ENCODE data around the gene SLC22A12.
"Not testable (repeated sequence)": the region's sequence is repeated elsewhere in the genome, so short reads cannot be mapped to it uniquely, and the experiment has no call there.

The SLC22A12 gene

DNA sequence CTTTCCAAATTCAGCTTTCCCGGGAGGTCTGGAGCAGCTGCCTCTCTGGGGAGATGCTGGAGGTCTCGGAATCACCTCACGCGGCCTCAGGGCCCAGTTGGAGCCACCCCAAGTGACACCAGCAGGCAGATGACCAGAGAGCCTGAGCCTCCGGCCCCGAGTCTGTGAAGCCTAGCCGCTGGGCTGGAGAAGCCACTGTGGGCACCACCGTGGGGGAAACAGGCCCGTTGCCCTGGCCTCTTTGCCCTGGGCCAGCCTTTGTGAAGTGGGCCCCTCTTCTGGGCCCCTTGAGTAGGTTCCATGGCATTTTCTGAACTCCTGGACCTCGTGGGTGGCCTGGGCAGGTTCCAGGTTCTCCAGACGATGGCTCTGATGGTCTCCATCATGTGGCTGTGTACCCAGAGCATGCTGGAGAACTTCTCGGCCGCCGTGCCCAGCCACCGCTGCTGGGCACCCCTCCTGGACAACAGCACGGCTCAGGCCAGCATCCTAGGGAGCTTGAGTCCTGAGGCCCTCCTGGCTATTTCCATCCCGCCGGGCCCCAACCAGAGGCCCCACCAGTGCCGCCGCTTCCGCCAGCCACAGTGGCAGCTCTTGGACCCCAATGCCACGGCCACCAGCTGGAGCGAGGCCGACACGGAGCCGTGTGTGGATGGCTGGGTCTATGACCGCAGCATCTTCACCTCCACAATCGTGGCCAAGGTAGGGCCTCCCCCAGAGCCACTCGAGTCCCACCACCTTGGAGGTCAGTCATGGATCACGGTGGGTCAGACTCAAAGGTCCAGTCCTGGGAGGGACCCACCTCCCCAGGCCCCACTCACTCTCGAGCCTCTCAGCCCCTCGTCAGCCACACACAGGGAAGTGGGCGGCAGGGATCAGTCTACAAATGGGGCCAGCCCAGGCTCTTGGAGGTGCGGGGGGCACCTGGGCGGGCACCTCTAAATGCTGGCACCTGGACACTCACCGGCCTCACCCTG, 525 bp downstream of the SLC22A12 start:
- Histone ChIP-seq H3K9ac (ENCODE audit: low read depth, low read length) (no peak overlapping the region), H3K4me3 (ENCODE audit: low read depth, low read length) (no peak overlapping the region), H3K9me3 (ENCODE audit: control insufficient read depth, insufficient read depth, low read length) (peaks cover 15% of the 10 kb centered on the region; the same call in 1 of the 2 replicates), H3K27ac (ENCODE audit: low read depth, low read length) (no peak overlapping the region), H3K27me3 (ENCODE audit: control insufficient read depth, insufficient read depth, low read length) (no peaks in the 10 kb centered on the region), H3K36me3 (ENCODE audit: control insufficient read depth, insufficient read depth, low read length) (no peaks in the 10 kb centered on the region), H3K4me1 (ENCODE audit: control insufficient read depth, insufficient read depth, low read length) (no peaks in the 10 kb centered on the region)

DNA sequence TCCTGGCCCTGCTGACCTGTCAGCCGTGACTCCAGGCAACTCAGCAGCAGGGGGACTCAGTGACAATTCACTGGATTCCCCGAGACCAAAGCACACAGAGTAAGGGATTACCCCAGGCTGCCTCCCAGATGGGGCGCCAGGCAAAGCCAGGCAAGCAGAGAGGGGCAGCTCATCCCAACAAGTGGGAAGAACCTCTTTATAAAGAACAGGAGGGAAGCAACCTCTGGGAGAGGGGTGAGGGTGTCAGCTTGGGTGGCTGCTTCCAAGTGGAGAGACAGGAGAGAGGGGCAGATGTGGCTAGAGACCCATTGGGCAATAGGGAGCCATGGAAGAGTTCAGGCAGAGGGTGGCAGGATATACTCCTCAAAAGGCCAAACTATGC, 1.2 kb downstream of the SLC22A12 start:
- Histone ChIP-seq H3K9me3 (ENCODE audit: control insufficient read depth, insufficient read depth, low read length) (peaks cover 15% of the 10 kb centered on the region; the same call in 1 of the 2 replicates), H3K27ac (ENCODE audit: low read depth, low read length) (no peak overlapping the region), H3K9ac (ENCODE audit: low read depth, low read length) (no peak overlapping the region), H3K27me3 (ENCODE audit: control insufficient read depth, insufficient read depth, low read length) (no peaks in the 10 kb centered on the region), H3K4me1 (ENCODE audit: control insufficient read depth, insufficient read depth, low read length) (no peaks in the 10 kb centered on the region), H3K36me3 (ENCODE audit: control insufficient read depth, insufficient read depth, low read length) (no peaks in the 10 kb centered on the region), H3K4me3 (ENCODE audit: low read depth, low read length) (no peak overlapping the region)

DNA sequence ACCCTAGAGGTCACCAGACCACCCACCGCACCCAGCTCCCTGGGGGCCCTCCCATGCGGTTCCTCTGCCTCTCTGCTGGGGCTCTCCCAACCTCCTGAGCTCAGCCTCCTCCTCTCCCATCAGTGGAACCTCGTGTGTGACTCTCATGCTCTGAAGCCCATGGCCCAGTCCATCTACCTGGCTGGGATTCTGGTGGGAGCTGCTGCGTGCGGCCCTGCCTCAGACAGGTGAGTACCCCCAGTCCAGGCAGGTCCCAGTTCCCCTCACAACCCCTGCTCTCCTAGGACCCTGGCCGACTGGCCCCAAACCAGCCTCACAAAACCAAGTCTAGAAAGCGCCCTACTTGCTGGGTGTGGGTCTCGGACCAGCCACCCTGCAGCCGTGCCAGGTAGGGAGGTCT, 1.6 kb downstream of the SLC22A12 start:
- Histone ChIP-seq H3K27ac (ENCODE audit: low read depth, low read length) (no peak overlapping the region), H3K27me3 (ENCODE audit: control insufficient read depth, insufficient read depth, low read length) (no peaks in the 10 kb centered on the region), H3K9ac (ENCODE audit: low read depth, low read length) (no peak overlapping the region), H3K36me3 (ENCODE audit: control insufficient read depth, insufficient read depth, low read length) (no peaks in the 10 kb centered on the region), H3K4me3 (ENCODE audit: low read depth, low read length) (no peak overlapping the region), H3K4me1 (ENCODE audit: control insufficient read depth, insufficient read depth, low read length) (no peaks in the 10 kb centered on the region), H3K9me3 (ENCODE audit: control insufficient read depth, insufficient read depth, low read length) (peaks cover 15% of the 10 kb centered on the region; the same call in 1 of the 2 replicates)

DNA sequence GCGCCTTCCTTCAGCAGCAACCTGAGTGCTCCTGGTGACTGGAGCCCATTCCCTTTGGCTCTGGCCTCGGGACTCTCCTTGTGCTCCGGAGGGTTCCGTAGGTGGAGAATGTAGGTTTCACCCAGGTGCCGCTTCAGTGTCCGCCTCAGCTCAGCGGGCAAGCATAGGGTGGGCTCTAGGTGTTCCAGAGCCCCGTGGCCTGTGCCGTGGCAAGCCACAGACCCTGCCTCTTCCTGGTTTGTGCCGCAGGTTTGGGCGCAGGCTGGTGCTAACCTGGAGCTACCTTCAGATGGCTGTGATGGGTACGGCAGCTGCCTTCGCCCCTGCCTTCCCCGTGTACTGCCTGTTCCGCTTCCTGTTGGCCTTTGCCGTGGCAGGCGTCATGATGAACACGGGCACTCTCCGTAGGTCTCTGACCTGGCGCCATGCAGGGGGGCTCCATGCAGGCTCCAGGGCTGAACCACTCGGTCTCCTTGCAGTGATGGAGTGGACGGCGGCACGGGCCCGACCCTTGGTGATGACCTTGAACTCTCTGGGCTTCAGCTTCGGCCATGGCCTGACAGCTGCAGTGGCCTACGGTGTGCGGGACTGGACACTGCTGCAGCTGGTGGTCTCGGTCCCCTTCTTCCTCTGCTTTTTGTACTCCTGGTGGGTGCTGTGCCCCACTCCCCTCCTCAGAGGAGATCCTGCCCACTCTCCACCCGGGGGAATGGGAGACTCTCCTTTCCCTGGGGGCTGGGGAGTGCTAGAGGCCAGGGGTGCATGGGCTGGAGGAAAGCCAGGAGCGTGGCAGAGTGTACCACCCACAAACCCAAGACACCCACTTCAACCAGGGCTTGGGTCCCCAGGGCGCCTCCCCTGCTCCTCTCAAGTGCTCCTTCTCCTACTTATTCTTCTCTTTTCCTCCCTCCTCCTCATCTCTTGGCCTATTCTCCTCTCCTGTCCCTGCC, 2.4 kb downstream of the SLC22A12 start:
- no peak overlapping the region for H3K9ac ChIP-seq (ENCODE audit: low read depth, low read length)
- no peaks in the 10 kb centered on the region for H3K27me3 ChIP-seq (ENCODE audit: control insufficient read depth, insufficient read depth, low read length)
- no peaks in the 10 kb centered on the region for H3K36me3 ChIP-seq (ENCODE audit: control insufficient read depth, insufficient read depth, low read length)

DNA sequence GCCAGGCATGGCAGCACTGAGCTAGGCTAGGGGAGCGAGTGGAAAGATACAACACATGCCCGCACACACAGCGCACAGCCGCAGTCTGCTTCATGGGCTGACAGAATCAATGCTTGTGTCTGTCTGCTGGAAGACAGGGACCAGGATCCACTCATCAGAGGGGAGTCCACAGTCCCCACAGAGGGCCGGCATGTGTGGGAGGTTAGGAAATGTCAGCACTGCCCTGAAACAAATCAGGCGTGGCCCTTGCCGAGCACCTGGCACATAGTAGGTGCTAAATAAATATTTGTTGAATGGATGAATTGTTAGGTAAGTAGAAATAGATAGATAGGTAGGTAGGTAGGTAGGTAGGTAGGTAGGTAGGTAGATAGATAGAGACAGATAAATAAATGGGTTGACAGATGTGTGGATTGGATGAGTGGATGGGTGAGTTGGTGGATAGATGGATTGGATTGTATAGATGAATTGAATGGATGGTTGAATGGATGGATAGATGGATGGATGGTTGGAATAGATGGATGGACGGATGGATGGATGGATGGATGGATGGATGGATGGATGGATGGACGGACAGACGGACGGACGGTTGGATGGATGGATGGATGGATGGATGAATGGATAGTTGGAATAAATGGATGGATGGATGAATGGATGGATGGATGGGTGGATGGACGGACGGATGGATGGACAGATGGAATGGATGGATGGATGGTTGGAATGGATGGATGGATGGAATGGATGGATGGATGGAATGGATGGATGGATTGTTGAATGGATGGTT, 3.3 kb downstream of the SLC22A12 start:
- no peak overlapping the region for H3K27ac ChIP-seq (ENCODE audit: low read depth, low read length)
- peaks cover 7% of the 10 kb centered on the region; the same call in 1 of the 2 replicates for H3K9me3 ChIP-seq (ENCODE audit: control insufficient read depth, insufficient read depth, low read length)
- H3K27me3 ChIP-seq (ENCODE audit: control insufficient read depth, insufficient read depth, low read length): no peaks in the 10 kb centered on the region
- H3K4me3 ChIP-seq (ENCODE audit: low read depth, low read length): no peak overlapping the region
- no peaks in the 10 kb centered on the region for H3K36me3 ChIP-seq (ENCODE audit: control insufficient read depth, insufficient read depth, low read length)
- no peak overlapping the region for H3K9ac ChIP-seq (ENCODE audit: low read depth, low read length)
- no peaks in the 10 kb centered on the region for H3K4me1 ChIP-seq (ENCODE audit: control insufficient read depth, insufficient read depth, low read length)

More for the DNA sequence above, 2.4 kb downstream of the SLC22A12 start:
- Histone ChIP-seq H3K4me3 (ENCODE audit: low read depth, low read length) (no peak overlapping the region), H3K4me1 (ENCODE audit: control insufficient read depth, insufficient read depth, low read length) (no peaks in the 10 kb centered on the region), H3K9me3 (ENCODE audit: control insufficient read depth, insufficient read depth, low read length) (peaks cover 15% of the 10 kb centered on the region; the same call in 1 of the 2 replicates), H3K27ac (ENCODE audit: low read depth, low read length) (no peak overlapping the region)

DNA sequence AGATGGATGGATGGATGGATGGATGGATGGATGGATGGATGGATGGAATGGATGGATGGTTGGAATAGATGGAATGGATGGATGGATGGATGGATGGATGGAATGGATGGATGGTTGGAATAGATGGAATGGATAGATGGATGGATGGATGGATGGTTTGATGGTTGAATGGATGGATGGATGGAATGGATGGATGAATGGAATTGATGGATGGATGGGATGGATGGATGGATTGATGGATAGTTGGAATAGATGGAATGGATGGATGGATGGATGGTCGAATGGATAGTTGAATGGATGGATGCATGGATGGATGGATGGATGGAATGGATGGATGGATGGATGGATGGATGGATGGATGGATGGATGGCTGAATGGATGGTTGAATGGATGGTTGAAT, 4.9 kb downstream of the SLC22A12 start:
- H3K9ac ChIP-seq (ENCODE audit: low read depth, low read length); H3K4me1 ChIP-seq (ENCODE audit: control insufficient read depth, insufficient read depth, low read length); H3K36me3 ChIP-seq (ENCODE audit: control insufficient read depth, insufficient read depth, low read length); H3K9me3 ChIP-seq (ENCODE audit: control insufficient read depth, insufficient read depth, low read length); H3K4me3 ChIP-seq (ENCODE audit: low read depth, low read length); H3K27ac ChIP-seq (ENCODE audit: low read depth, low read length); H3K27me3 ChIP-seq (ENCODE audit: control insufficient read depth, insufficient read depth, low read length): not testable (repeated sequence)

DNA sequence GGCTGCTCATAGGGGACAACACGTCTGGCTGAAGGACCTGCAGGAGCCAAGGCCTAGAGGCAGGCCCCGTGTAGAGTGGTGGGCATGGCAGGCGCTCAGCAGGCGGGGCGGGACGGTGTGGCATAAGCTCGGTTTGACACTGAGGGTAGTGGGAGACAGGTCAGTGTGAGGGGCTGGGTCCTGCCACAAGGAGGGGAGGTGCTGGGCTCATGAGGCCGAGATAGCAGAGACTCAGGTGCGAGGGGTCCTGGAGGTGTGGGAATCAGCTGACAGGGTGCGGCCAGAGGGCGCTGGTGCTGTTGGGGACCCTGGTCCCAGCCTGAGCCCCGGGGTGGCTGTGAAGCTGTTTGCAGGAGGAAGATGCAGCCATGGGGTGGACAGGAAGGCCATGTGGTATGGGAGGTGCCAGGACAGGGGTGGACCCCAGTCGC, 6.7 kb downstream of the SLC22A12 start:
- H3K27ac ChIP-seq (ENCODE audit: low read depth, low read length): no peak overlapping the region
- H3K36me3 ChIP-seq (ENCODE audit: control insufficient read depth, insufficient read depth, low read length): no peaks in the 10 kb centered on the region
- peaks cover 7% of the 10 kb centered on the region; the same call in 1 of the 2 replicates for H3K9me3 ChIP-seq (ENCODE audit: control insufficient read depth, insufficient read depth, low read length)
- H3K4me1 ChIP-seq (ENCODE audit: control insufficient read depth, insufficient read depth, low read length): no peaks in the 10 kb centered on the region
- no peak overlapping the region for H3K9ac ChIP-seq (ENCODE audit: low read depth, low read length)
- no peak overlapping the region for H3K4me3 ChIP-seq (ENCODE audit: low read depth, low read length)
- H3K27me3 ChIP-seq (ENCODE audit: control insufficient read depth, insufficient read depth, low read length): no peaks in the 10 kb centered on the region

DNA sequence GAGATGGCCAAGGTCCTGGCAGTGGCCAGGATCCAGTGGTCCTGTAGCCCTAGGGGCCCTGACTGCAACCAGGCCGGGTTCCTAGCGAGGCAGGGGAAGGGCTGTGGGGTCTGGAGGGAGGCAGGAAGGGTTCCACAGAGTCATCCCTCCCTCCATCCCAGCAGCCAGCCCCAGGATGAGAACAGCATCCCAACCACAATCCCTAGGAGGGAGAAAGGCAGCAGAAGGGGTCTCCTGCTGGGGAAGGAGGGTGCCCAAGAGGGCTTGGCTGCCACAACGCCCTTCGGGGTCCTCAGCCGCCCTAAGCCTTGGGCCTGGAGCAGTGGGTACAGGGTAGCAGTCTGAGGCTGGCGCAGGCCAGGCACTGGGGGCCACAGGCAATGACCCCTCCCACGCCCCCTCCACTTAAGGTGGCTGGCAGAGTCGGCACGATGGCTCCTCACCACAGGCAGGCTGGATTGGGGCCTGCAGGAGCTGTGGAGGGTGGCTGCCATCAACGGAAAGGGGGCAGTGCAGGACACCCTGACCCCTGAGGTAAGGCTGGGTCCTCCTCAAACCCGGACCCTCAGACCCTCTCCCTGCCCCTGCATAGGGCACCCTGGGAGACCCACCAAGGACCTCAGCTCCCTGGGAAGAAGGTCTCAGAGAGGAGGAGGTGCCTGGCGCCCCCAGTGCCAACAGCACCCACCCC, 7.2 kb downstream of the SLC22A12 start:
- Histone ChIP-seq H3K36me3 (ENCODE audit: control insufficient read depth, insufficient read depth, low read length) (no peaks in the 10 kb centered on the region), H3K27me3 (ENCODE audit: control insufficient read depth, insufficient read depth, low read length) (no peaks in the 10 kb centered on the region), H3K27ac (ENCODE audit: low read depth, low read length) (no peak overlapping the region), H3K4me3 (ENCODE audit: low read depth, low read length) (no peak overlapping the region), H3K4me1 (ENCODE audit: control insufficient read depth, insufficient read depth, low read length) (no peaks in the 10 kb centered on the region), H3K9ac (ENCODE audit: low read depth, low read length) (no peak overlapping the region), H3K9me3 (ENCODE audit: control insufficient read depth, insufficient read depth, low read length) (peaks cover 7% of the 10 kb centered on the region; the same call in 1 of the 2 replicates)

DNA sequence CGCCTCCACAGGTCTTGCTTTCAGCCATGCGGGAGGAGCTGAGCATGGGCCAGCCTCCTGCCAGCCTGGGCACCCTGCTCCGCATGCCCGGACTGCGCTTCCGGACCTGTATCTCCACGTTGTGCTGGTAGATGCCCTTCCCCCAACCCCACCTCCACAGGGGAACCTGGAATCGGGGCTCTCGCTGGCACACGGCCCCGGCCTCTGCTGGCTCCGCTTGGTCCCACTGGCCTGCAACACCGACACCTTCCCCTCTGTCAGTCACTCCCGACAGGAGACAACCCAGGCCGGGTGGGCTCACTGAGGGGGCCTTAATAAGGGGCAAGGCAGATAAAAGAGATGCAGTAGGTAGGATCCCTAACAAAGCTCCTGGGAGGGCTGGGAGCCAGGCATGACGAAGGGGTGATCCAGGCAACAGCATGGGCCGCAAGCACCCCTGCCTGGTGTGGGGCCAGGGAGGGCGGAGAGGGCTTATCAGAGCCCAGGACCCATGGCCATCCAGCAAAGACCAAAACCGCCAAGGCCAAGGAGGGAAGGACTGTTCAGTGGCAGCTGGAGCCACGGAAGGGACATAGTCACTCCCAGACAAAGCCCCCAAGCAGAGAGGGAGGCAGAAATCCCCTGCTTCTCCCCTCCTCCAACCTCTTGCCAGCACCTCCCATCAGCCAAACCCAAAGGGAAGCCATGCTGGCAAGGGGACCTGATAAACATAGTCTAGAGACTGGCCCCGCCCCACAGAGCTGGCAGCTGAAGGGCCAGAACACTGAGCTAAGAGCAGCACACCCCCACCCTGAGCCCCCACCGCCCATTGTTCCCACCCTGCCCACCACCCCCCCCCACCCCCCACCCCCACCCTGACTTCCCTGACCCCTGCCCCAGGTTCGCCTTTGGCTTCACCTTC, 8.0 kb downstream of the SLC22A12 start:
- no peaks in the 10 kb centered on the region for H3K27me3 ChIP-seq (ENCODE audit: control insufficient read depth, insufficient read depth, low read length)
- no peaks in the 10 kb centered on the region for H3K36me3 ChIP-seq (ENCODE audit: control insufficient read depth, insufficient read depth, low read length)
- no peak overlapping the region for H3K4me3 ChIP-seq (ENCODE audit: low read depth, low read length)
- no peak overlapping the region for H3K9ac ChIP-seq (ENCODE audit: low read depth, low read length)
- H3K27ac ChIP-seq (ENCODE audit: low read depth, low read length): no peak overlapping the region
- peaks cover 7% of the 10 kb centered on the region; the same call in 1 of the 2 replicates for H3K9me3 ChIP-seq (ENCODE audit: control insufficient read depth, insufficient read depth, low read length)
- no peaks in the 10 kb centered on the region for H3K4me1 ChIP-seq (ENCODE audit: control insufficient read depth, insufficient read depth, low read length)
